GM18498 (cell line): ENCODE measurements around the gene OR51V1.
A peak's percentile ranks its signal among the peaks of the same experiment; 100 is the strongest.
"Not testable (repeated sequence)": the region's sequence is repeated elsewhere in the genome, so short reads cannot be mapped to it uniquely, and the experiment has no call there.

ENCODE experiments used
- ATAC-seq: cut with Tn5 transposase; IDR thresholded peaks from one replicate; pipeline ENCODE4 v1.9.1; 2021; ENCODE audit warnings: mild to moderate bottlenecking, moderate library complexity; ENCODE audit not compliant: unreplicated experiment

OR51V1 gene

GRCh38 chr11:5200582-5200981, at the start of gene OR51V1:
TSS of gene OR51V1 (minus strand) at chr11:5200682. CDS start at chr11:5200682, 0 bp downstream.
- no peak for ATAC-seq

DNA sequence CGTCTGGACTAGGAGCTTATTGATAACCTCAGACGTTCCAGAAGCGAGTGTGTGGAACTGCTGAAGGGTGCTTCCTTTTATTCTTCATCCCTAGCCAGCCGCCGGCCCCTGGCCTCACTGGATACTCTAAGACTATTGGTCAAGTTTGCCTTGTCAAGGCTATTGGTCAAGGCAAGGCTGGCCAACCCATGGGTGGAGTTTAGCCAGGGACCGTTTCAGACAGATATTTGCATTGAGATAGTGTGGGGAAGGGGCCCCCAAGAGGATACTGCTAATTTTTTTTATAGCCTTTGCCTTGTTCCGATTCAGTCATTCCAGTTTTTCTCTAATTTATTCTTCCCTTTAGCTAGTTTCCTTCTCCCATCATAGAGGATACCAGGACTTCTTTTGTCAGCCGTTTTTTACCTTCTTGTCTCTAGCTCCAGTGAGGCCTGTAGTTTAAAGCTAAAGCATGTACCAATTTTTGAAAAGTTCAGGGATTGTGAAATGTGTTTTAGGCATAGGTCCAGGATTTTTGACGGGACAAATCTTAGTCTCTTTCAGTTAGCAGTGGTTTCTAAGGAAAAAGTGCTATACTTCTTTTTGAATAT, 49.4 kb upstream of the OR51V1 start, which contains the start of gene HBG1:
HBG1 (minus strand) TSS at position 51 of the 590 bp plus-strand sequence. CDS start 53 bp downstream, outside the sequence.
- ATAC-seq: not testable (repeated sequence)

DNA sequence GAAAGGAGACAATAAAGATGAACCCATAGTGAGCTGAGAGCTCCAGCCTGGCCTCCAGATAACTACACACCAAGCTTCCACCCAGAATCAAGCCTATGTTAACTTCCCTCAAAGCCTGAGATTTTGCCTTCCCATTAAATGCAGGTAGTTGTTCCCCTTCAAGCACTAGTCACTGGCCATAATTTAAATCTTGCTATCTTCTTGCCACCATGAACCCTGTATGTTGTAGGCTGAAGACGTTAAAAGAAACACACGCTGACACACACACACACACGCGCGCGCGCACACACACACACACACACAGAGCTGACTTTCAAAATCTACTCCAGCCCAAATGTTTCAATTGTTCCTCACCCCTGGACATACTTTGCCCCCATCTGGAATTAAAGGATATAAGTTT, 48.0 kb upstream of the OR51V1 start:
- not testable (repeated sequence) for ATAC-seq

DNA sequence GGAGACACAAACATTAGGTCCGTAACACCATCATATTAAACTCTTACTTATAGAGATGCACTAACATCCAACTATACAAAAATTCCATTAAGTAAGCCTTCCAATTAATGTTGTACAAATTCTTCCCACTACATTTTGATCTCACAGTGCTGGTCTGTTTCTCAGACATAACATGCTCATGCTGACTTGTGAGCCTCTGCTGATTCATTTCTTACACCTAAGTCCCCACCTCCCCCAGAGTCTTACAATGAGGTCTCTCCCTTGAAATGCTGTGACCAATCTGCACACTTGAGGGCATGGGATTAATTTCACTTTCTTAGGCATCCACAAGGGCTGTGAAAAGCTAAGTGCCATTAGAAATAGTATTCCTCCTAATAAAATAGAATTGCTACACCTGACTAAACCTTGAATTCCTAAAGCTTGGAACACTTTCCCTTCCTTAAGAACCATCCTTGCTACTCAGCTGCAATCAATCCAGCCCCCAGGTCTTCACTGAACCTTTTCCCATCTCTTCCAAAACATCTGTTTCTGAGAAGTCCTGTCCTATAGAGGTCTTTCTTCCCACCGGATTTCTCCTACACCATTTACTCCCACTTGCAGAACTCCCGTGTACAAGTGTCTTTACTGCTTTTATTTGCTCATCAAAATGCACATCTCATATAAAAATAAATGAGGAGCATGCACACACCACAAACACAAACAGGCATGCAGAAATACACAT, 47.1 kb upstream of the OR51V1 start:
- no peak for ATAC-seq

GRCh38 chr11:5246772-5247471, 46.4 kb upstream of the OR51V1 start:
- no peak for ATAC-seq

DNA sequence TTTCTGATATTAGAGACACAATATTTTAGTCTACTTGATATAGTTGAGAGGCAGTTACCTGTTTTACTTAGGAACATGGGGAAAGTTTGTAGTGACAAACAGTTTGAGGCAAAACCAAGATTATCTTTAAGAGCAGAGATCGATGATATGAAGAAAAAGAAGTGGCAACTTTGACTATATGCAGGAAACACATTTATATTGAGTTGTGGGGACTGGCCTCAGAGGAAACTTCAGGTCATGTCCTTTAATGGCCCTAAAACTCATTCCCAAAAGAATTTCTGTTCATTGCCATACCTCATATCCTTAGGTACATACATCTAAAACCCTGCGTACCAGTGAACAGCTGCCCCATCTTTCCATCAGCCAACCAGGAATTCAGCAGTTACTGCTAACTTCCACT, 44.7 kb upstream of the OR51V1 start:
- ATAC-seq: no peak

DNA sequence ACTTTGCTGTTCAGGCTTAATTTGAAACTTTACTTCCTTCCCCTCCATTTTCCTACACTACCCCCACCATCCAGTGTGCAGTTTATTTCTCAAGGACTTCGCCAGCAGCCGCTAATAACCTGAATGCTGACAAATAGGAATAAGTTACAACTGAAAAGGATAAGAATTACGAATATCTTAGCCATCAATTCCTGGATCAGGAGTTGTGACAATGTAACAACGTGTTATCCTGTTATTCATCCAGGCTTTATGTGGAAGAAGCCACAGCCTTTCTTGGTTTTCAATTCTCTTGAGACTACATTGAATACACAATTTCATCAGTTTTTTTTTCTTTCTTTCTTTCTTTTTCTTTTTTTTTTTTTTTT, 43.3 kb upstream of the OR51V1 start:
- ATAC-seq: no peak

- peak; percentile 65 for ATAC-seq
Measured at GRCh38 chr11:5242933-5243815, 42.7 kb upstream of the OR51V1 start.

GRCh38 chr11:5242208-5242607, 41.7 kb upstream of the OR51V1 start:
- ATAC-seq: no peak

DNA sequence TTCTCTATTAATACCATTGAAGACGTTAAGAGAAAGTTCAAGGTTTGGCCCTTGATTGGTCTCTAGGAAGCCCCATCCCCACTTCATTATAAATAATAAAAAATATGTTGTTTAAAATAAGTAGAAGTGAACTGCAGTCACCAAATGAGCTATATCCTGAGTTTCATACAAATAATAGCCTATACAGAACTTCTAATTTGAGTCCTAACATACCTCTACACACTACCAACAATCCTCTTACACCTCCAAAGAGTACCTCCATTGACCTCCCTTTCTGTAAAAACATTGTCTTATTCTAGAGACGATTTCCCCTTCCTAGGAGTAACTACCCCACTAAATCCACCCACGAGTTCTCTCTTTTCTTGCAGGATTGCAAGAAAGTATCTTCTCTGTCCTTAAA, 41.0 kb upstream of the OR51V1 start:
- no peak for ATAC-seq

GRCh38 chr11:5240458-5240857, 40.0 kb upstream of the OR51V1 start:
- ATAC-seq: no peak

DNA sequence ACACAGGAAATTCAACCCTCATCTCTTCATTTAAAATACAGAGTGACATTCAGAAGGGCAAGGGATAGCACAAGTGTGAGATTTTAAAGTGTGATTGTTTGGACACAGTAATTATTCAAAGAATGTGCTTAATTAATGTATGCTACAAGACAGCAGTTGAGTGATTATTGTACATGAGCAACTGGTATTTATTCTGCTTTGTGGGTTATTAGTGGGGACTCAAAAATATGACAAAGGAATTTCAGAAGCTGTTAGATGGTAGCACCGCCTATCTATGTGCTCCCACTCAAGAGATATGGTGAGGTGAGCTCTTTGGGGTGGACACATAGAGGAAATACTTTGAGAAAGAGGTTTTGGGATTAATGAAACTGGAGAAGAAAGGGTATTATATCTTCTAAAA, 39.6 kb upstream of the OR51V1 start:
- ATAC-seq: no peak

DNA sequence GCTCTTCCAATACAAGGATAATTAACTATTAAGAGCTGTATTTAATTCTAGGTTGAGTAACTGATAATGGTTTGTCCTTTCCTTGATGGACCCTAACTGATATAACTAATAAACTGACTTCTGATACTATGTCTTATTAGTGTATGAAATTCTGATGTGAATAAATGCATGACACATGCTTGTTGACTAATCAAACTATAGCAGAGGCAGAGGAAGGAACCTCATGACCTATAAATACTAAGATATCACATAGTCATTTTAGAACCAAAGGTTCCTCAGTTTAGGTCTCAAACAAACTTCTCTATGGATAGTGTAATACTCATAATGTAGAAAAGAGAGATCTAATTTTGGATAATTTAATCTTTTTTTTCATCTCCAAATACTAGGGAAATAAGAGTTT, 38.6 kb upstream of the OR51V1 start:
- ATAC-seq: no peak

- ATAC-seq: no peak
Measured at GRCh38 chr11:5238486-5238885, 38.0 kb upstream of the OR51V1 start.

- no peak for ATAC-seq
Measured at GRCh38 chr11:5237420-5237819, 36.9 kb upstream of the OR51V1 start.

DNA sequence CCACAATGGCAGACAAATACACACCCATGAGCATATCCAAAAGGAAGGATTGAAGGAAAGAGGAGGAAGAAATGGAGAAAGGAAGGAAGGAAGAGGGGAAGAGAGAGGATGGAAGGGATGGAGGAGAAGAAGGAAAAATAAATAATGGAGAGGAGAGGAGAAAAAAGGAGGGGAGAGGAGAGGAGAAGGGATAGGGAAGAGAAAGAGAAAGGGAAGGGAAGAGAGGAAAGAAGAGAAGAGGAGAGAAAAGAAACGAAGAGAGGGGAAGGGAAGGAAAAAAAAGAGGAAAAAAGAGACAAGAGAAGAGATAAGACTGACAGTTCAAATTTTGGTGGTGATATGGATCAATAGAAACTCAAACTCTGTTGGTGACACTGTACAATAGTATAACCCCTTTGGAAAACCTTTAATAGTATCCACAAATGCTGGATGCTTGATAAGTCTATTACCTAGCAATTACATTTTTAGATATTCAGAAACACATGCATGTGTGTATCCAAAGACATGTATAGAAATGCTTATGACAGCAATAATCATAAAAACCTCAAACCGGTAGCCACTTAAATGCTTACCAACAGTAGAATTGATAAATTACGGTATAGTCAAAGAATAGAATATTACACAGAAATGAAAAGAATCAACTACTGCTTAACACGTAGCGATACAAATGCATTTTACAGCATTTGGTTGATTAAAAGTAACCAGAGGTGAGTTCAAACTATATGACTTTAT, 35.0 kb upstream of the OR51V1 start:
- no peak for ATAC-seq

GRCh38 chr11:5234381-5234834, 33.9 kb upstream of the OR51V1 start, which contains the start of gene HBD:
TSS of gene HBD (minus strand) at chr11:5234483. CDS start at chr11:5234433, 50 bp downstream.
- ATAC-seq: peak; percentile 78

- ATAC-seq: no peak
Measured at GRCh38 chr11:5233307-5233706, 32.8 kb upstream of the OR51V1 start.

DNA sequence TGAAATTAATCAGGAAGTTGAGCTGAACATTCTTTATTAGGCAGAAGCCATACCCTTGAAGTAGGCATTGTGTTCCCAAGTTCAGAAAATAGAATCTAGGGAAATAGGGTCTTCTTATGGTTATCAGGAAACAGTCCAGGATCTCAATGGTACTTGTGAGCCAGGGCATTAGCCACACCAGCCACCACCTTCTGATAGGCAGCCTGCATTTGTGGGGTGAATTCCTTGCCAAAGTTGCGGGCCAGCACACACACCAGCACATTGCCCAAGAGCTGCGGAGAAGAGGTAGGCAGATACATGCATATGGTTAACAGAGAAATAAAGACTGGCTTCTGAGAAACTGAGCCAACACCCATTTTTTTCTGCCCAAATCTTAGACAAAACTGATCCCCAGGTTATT, 32.3 kb upstream of the OR51V1 start:
- no peak for ATAC-seq

- no peak for ATAC-seq
Measured at GRCh38 chr11:5232176-5232575, 31.7 kb upstream of the OR51V1 start.
